CD8-positive, alpha-beta memory T cell (primary cell): Measurements from ENCODE around the gene CSNK1D. TPM values are rescaled to one million over a fixed set of nuclear protein-coding genes. Genes with fewer than 3 reads are reported as not detected.
"Not testable (repeated sequence)": the region's sequence is repeated elsewhere in the genome, so short reads cannot be mapped to it uniquely, and the experiment has no call there.

ENCODE experiments used
- CTCF ChIA-PET: fragments of 350-600 bp; sonication (Branson Sonifier 250); formaldehyde crosslinking; loops from one replicate; lab custom pipeline; 2021; ENCODE audit warnings: antibody characterized with exemption; lab: Charles Lee
- POLR2A ChIA-PET: fragments of 350-600 bp; sonication (Branson Sonifier 250); formaldehyde crosslinking; loops from one replicate; lab custom pipeline; 2021; ENCODE audit warnings: antibody characterized with exemption; lab: Charles Lee
- DNase-seq, 5 donors: peaks; one replicate each; pipeline versions ENCODE4 v3.0.0 to v3.0.0-alpha.2; 2020 to 2022; ENCODE audit warnings: mixed read lengths in 1 of 5
- H3K27ac ChIP-seq: one replicate; pipeline ENCODE4 v1.7.0; 2013; ENCODE audit warnings: low read depth, mild to moderate bottlenecking, low read length, moderate library complexity
- H3K27me3 ChIP-seq: 2 replicates; pipeline ENCODE4 v1.7.0; 2013; ENCODE audit warnings: low read length, mild to moderate bottlenecking; ENCODE audit not compliant: insufficient read depth, poor library complexity, severe bottlenecking
- H3K36me3 ChIP-seq: 2 replicates; pipeline ENCODE4 v1.7.0; 2013; ENCODE audit warnings: mild to moderate bottlenecking, low read length, moderate library complexity; ENCODE audit not compliant: insufficient read depth
- H3K4me1 ChIP-seq: 2 replicates; pipeline ENCODE4 v1.7.0; 2013; ENCODE audit warnings: mild to moderate bottlenecking, low read length, moderate library complexity; ENCODE audit not compliant: insufficient read depth
- H3K4me3 ChIP-seq: 2 replicates; pipeline ENCODE4 v1.7.0; 2013; ENCODE audit warnings: mild to moderate bottlenecking, low read length
- H3K9me3 ChIP-seq: 2 replicates; pipeline ENCODE4 v1.7.0; 2013; ENCODE audit warnings: mild to moderate bottlenecking, low read length
- H3K27ac Mint-ChIP-seq, 8 donors: one replicate each; pipeline ENCODE4 v1.8.0; 2020 to 2021; ENCODE audit warnings: mixed read lengths in 8 of 8, mild to moderate bottlenecking in 6 of 8, inconsistent platforms in 3 of 8, moderate library complexity in 3 of 8
- H3K27me3 Mint-ChIP-seq, 2 donors: one replicate each; pipeline ENCODE4 v1.8.0; 2020 to 2021; ENCODE audit warnings: mixed read lengths in 2 of 2, mild to moderate bottlenecking in 1 of 2, moderate library complexity in 1 of 2
- H3K36me3 Mint-ChIP-seq, 3 donors: one replicate each; pipeline ENCODE4 v1.8.0; 2020 to 2021; ENCODE audit warnings: mixed read lengths in 3 of 3, inconsistent platforms in 1 of 3, mild to moderate bottlenecking in 1 of 3
- H3K4me1 Mint-ChIP-seq, 3 donors: one replicate each; pipeline ENCODE4 v1.8.0; 2020 to 2021; ENCODE audit warnings: mixed read lengths in 3 of 3, inconsistent platforms in 1 of 3, mild to moderate bottlenecking in 1 of 3
- H3K4me3 Mint-ChIP-seq, 7 donors: one replicate each; pipeline ENCODE4 v1.8.0; 2020 to 2021; ENCODE audit warnings: mixed read lengths in 7 of 7, mild to moderate bottlenecking in 6 of 7, moderate library complexity in 4 of 7, inconsistent platforms in 2 of 7
- H3K9me3 Mint-ChIP-seq, 5 donors: one replicate each; pipeline ENCODE4 v1.8.0; 2020 to 2022; ENCODE audit warnings: mixed read lengths in 5 of 5, mild to moderate bottlenecking in 3 of 5, moderate library complexity in 2 of 5, inconsistent platforms in 1 of 5
- polyA plus RNA-seq: library from polyadenylated mRNA; unstranded; fragments of 300-500 nt; fragmentation: Illumina TruSeq; gene quantifications from one replicate; pipeline ENCODE4 v1.2.3, GENCODE V29; 2021
- total RNA-seq, 2 experiments: library from RNA; stranded (reverse); gene quantifications; one replicate each; pipeline ENCODE4 v1.2.3, GENCODE V29; 2021

Gene CSNK1D
- total and polyA plus RNA-seq, 3 experiments from 2014 or later = 74.6 to 141 (median 129) TPM

DNA sequence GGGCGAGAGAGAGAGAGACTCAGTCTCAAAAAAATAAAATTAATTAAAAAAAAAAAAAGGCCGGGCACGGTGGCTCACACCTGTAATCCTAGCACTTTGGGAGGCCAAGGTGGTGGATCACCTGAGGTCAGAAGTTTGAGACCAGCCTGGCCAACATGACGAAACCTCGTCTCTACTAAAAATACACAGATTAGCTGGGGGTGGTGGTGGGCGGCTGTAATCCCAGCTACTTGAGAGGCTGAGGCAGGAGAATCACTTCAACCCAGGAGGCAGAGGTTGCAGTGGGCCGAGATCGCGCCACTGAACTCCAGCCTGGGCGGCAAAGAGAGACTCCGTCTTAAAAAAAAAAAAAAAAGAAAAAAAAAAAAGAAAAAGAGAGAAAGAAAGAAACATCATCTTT, 62.8 kb downstream of the CSNK1D start:
- CTCF ChIA-PET, DNase-seq, H3K27ac Mint-ChIP-seq, H3K27me3 Mint-ChIP-seq, H3K27ac ChIP-seq, H3K9me3 Mint-ChIP-seq, H3K36me3 Mint-ChIP-seq, H3K4me3 ChIP-seq, H3K9me3 ChIP-seq, H3K27me3 ChIP-seq, H3K36me3 ChIP-seq: not testable (repeated sequence)
- POLR2A ChIA-PET = interaction anchor here (0.7 kb wide), 1 partner anchor 9 kb away, joined by 3 read pairs; no protein-coding TSS in a partner anchor
- Mint-ChIP-seq H3K4me3 (peak overlapping the region in 2 of 7 donors; percentile 80 to 87), H3K4me1 (peaks cover 35 to 56% (median 42%) of the 10 kb centered on the region in 3 donors)
- H3K4me1 ChIP-seq = peaks cover 32% of the 10 kb centered on the region

DNA sequence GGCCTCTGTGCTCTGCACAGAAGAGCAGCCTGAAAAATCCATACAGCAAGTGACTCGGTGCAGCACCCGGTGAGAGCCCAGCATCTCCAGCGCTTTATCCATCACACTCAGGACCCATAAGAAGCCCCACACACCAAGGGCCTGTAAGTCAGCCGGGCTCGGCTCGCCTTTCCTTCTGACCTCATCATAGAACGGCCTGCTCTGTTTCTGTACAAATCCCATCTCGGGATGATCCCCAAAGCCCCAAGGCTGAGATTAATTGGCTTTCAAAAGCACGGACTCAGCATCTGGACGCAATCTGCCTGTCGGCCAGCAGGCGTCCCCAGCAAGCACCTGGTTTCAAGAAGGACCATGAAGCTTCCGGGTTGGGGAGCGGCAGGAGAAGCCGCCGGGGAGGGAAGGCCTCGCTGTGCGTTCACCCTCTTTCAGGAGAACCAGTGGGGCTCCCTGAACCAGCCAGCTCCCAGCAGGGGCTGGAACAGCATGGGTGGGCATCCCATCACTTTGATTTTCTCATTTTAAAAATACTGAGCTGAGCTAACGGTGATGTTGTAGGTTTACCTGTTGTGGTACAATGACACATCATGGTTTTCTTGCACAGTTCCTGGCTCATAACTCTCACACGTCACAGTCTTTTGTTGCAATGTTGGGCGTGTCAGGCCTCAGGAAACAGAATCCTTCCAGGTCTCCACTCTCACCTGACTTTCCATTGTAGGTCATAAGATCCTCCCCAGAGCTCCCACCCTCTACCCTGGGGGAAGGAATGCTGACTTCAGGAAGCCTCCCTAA, 67.6 kb downstream of the CSNK1D start:
- H3K36me3 ChIP-seq = no peaks in the 10 kb centered on the region
- peak overlapping the region; percentile 93 to 98 (median 96) for H3K27ac Mint-ChIP-seq
- peak overlapping the region; percentile 69 for H3K27ac ChIP-seq
- H3K27me3 ChIP-seq = no peaks in the 10 kb centered on the region
- H3K4me1 ChIP-seq = peaks cover 26% of the 10 kb centered on the region
- peaks cover 36 to 56% (median 38%) of the 10 kb centered on the region in 3 donors for H3K4me1 Mint-ChIP-seq
- POLR2A ChIA-PET = interaction anchor here (0.6 to 2.1 kb wide), 8 partner anchors 11 to 168 kb away, joined by 3 to 10 read pairs (median 3); partner anchors contain the start of genes DCXR and SLC16A3
- peaks cover 0 to 6% (median 4%) of the 10 kb centered on the region in 3 donors for H3K36me3 Mint-ChIP-seq
- DNase-seq = peak; percentile 67 to 86 (median 78)
- CTCF ChIA-PET = interaction anchor here (0.7 to 2.6 kb wide), 19 partner anchors 9 to 247 kb away, joined by 3 to 17 read pairs (median 4); partner anchors contain the start of genes CD7 and SLC16A3
- peak overlapping the region; percentile 30 for H3K4me3 ChIP-seq
- H3K9me3 ChIP-seq = no peaks in the 10 kb centered on the region
- no peaks in the 10 kb centered on the region for H3K9me3 Mint-ChIP-seq
- H3K27me3 Mint-ChIP-seq = no peaks in the 10 kb centered on the region
- peak overlapping the region; percentile 26 to 79 (median 65) for H3K4me3 Mint-ChIP-seq

DNA sequence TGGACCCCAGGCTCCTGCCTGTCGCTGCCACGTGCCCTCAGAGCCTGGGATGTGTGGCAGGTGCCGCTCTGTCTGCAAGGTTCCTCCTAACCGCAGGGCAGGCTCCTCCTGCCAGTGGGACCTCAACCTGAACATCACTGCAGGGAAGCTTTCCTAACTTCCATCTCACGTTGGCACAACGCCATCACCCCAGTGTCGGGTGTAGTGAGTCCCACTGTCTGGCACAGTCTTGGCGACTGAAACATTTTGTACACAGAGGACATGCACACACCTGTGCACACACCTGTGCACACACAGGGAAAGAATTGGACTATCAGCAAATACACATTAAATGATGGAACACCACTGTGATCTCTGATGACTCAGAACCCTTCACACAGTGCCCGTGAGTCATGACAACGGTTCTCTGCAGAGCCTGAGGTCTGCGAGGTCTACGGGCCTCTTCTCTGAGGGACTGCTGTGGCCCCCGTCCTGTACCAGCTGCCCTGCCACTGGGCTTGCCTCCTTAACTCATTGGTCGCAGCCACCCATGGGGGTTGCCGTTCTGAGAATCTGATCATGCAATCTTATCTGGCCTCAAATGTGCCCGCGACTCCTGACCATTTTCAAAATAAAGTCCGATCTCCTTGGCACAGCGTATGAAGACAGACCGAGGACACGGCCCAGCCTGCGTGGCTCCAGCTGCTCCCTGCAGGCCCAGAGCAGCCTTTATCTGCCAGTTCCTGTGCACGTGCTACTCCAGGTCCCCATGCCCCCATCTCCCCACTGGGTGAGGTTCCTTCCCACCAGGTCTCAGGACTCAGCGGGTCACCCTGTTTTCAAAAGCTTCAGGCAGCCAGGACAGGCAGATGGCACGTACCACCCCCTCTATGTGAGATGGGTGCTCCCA, 68.4 kb downstream of the CSNK1D start:
- no peak for DNase-seq
- ChIA-PET CTCF (interaction anchor here (0.8 to 2.6 kb wide), 6 partner anchors 10 to 246 kb away, joined by 3 to 17 read pairs (median 6); no protein-coding TSS in a partner anchor), POLR2A (interaction anchor here (0.6 to 2.1 kb wide), 5 partner anchors 10 to 91 kb away, joined by 3 to 10 read pairs (median 4); partner anchors contain the start of gene SLC16A3)
- H3K4me3 ChIP-seq = no peak overlapping the region
- no peaks in the 10 kb centered on the region for H3K36me3 ChIP-seq
- H3K4me1 Mint-ChIP-seq = peaks cover 42 to 63% (median 45%) of the 10 kb centered on the region in 3 donors
- no peak overlapping the region for H3K27ac ChIP-seq
- peak overlapping the region in 1 of 7 donors; percentile 42 for H3K4me3 Mint-ChIP-seq
- H3K9me3 Mint-ChIP-seq = no peaks in the 10 kb centered on the region
- H3K4me1 ChIP-seq = peaks cover 34% of the 10 kb centered on the region
- H3K27me3 ChIP-seq = no peaks in the 10 kb centered on the region
- peak overlapping the region in 7 of 8 donors; percentile 89 to 98 (median 96) for H3K27ac Mint-ChIP-seq
- peaks cover 0 to 6% (median 4%) of the 10 kb centered on the region in 3 donors for H3K36me3 Mint-ChIP-seq
- H3K27me3 Mint-ChIP-seq = peaks cover 0 to 3% of the 10 kb centered on the region in 2 donors
- H3K9me3 ChIP-seq = no peaks in the 10 kb centered on the region

DNA sequence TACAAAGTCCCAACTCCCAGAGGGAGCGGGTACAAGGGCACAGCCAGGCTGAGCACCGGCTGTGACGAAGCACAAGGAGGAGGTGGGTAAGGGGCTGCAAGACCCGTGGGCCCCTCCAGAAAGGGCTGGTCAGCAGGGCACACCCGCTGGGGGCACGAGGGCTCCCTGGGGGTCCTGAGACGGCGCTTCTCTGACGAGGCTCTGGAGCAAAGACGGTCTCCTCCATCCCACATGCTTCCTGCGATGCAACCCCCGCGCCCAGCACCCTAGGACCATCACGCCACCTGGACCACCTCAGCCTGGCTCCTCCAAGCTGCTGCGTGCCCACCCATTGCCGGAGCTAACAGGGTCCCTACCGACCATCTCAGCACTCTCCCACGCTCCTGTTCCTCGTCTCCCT, 69.6 kb downstream of the CSNK1D start:
- Histone ChIP-seq H3K9me3 (no peaks in the 10 kb centered on the region), H3K27me3 (no peaks in the 10 kb centered on the region), H3K4me1 (peaks cover 42% of the 10 kb centered on the region), H3K27ac (no peak overlapping the region), H3K36me3 (no peaks in the 10 kb centered on the region), H3K4me3 (no peak overlapping the region)
- peaks cover 0 to 5% (median 3%) of the 10 kb centered on the region in 3 donors for H3K36me3 Mint-ChIP-seq
- ChIA-PET CTCF (interaction anchor here (1.1 to 2.6 kb wide), 2 partner anchors 11 to 97 kb away, joined by 3 to 17 read pairs; no protein-coding TSS in a partner anchor), POLR2A (no interaction called here)
- H3K9me3 Mint-ChIP-seq = no peaks in the 10 kb centered on the region
- H3K4me1 Mint-ChIP-seq = peaks cover 43 to 67% (median 51%) of the 10 kb centered on the region in 3 donors
- DNase-seq = no peak
- peak overlapping the region in 3 of 8 donors; percentile 51 to 92 (median 64) for H3K27ac Mint-ChIP-seq
- peak overlapping the region in 2 of 7 donors; percentile 29 to 34 for H3K4me3 Mint-ChIP-seq
- peaks cover 0 to 3% of the 10 kb centered on the region in 2 donors for H3K27me3 Mint-ChIP-seq

DNA sequence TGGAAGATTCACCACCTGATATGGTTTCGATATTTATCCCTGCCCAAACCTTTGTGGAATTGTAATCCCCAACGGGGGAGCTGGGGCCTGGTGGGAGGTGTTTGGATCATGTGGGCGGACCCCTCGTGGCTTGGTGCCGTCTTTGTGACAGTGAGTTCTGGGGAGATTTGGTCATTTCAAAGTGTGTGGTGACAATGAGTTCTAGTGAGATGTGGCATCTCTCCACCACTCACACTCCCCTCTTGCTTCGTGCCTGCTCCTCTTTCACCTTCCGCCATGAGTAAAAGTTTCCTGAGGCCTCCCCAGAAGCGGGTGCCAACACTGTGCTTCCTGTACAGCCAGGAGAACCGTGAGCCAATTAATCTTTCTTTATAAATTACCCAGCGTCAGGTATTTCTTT, 70.5 kb downstream of the CSNK1D start:
- CTCF ChIA-PET = interaction anchor here (0.9 to 3.7 kb wide), 2 partner anchors 98 to 165 kb away, joined by 3 to 12 read pairs; partner anchors contain the start of gene DCXR

DNA sequence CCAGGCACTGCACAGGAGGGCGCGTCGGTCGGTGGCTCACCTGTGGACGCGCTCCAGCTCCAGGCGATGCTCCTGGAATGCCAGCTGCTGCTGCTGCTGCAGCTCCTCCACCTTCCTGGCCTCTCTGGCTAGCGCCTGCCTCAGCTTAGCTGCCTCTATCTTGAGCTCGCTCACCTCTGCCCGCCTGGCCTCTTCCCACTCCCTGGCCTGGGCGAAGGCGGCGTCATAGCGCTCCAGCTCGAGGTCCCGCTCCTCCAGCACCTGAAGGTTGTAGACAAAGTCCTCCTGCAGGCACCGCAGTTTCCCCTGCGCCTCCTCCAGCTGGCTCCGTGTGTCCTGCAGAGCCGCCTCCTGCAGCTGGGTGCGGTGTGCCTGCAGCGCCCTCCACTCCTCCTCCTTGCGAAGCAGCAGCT, 72.0 kb downstream of the CSNK1D start:
- H3K27ac Mint-ChIP-seq = peak overlapping the region; percentile 17 to 82 (median 40)
- H3K4me1 ChIP-seq = peaks cover 46% of the 10 kb centered on the region
- peaks cover 0 to 15% (median 8%) of the 10 kb centered on the region in 3 donors for H3K36me3 Mint-ChIP-seq
- H3K27me3 ChIP-seq = no peaks in the 10 kb centered on the region
- CTCF ChIA-PET = interaction anchor here (0.9 to 3.7 kb wide), 6 partner anchors 12 to 171 kb away, joined by 3 to 12 read pairs (median 6); partner anchors contain the start of genes CCDC57 and RAC3
- H3K27ac ChIP-seq = no peak overlapping the region
- no peaks in the 10 kb centered on the region for H3K9me3 ChIP-seq
- H3K27me3 Mint-ChIP-seq = peaks cover 0 to 3% of the 10 kb centered on the region in 2 donors
- peaks cover 2% of the 10 kb centered on the region for H3K36me3 ChIP-seq
- H3K4me3 ChIP-seq = no peak overlapping the region
- peak overlapping the region in 4 of 7 donors; percentile 23 to 41 (median 26) for H3K4me3 Mint-ChIP-seq
- H3K9me3 Mint-ChIP-seq = no peaks in the 10 kb centered on the region
- DNase-seq = peak in 1 of 5 donors; percentile 31
- peaks cover 41 to 65% (median 51%) of the 10 kb centered on the region in 3 donors for H3K4me1 Mint-ChIP-seq
- POLR2A ChIA-PET = interaction anchor here (0.5 to 2.1 kb wide), 4 partner anchors 9 to 97 kb away, joined by 3 to 9 read pairs (median 6); partner anchors contain the start of gene SLC16A3

More for the DNA sequence above, 70.5 kb downstream of the CSNK1D start:
- H3K27ac Mint-ChIP-seq = peak overlapping the region in 5 of 8 donors; percentile 55 to 92 (median 75)
- H3K36me3 ChIP-seq = no peaks in the 10 kb centered on the region
- peaks cover 47% of the 10 kb centered on the region for H3K4me1 ChIP-seq
- H3K36me3 Mint-ChIP-seq = peaks cover 0 to 10% (median 7%) of the 10 kb centered on the region in 3 donors
- peaks cover 0 to 3% of the 10 kb centered on the region in 2 donors for H3K27me3 Mint-ChIP-seq
- POLR2A ChIA-PET = interaction anchor here (0.5 kb wide), 1 partner anchor 105 kb away, joined by 3 read pairs; the partner anchor contains the start of gene FASN
- no peak for DNase-seq
- no peak overlapping the region for H3K4me3 ChIP-seq
- no peaks in the 10 kb centered on the region for H3K9me3 ChIP-seq
- H3K9me3 Mint-ChIP-seq = no peaks in the 10 kb centered on the region
- H3K27ac ChIP-seq = no peak overlapping the region
- H3K27me3 ChIP-seq = no peaks in the 10 kb centered on the region
- H3K4me3 Mint-ChIP-seq = peak overlapping the region in 2 of 7 donors; percentile 49 to 66
- peaks cover 45 to 70% (median 56%) of the 10 kb centered on the region in 3 donors for H3K4me1 Mint-ChIP-seq
